CD14-positive monocyte (primary cell): ENCODE data around the gene MRPL54. TPM values are rescaled to one million over a fixed set of nuclear protein-coding genes. Genes with fewer than 3 reads are reported as not detected.

Experiments
- DNase-seq, 3 donors: peaks; one replicate each; pipeline ENCODE4 v3.0.0-alpha.2; 2011 to 2022
- H2AFZ ChIP-seq: 2 replicates; pipeline ENCODE4 v1.6.0; 2012; ENCODE audit warnings: mild to moderate bottlenecking, low read depth, low read length, inconsistent platforms; ENCODE audit not compliant: insufficient read depth, poor library complexity, severe bottlenecking
- H3K27ac ChIP-seq, 2 donors: 1 replicate in 1 of 2; 2 replicates in 1 of 2; pipeline ENCODE4 v1.5.1; 2012 to 2013; ENCODE audit warnings: low read length in 2 of 2, control low read depth in 1 of 2, inconsistent platforms in 1 of 2, low read depth in 1 of 2, mild to moderate bottlenecking in 1 of 2
- H3K27me3 ChIP-seq, 2 donors: one replicate each; pipeline versions ENCODE4 v1.6.0 to v1.6.1; 2011 to 2013; ENCODE audit warnings: low read length in 2 of 2; ENCODE audit not compliant: control insufficient read depth in 2 of 2, insufficient read depth in 2 of 2
- H3K36me3 ChIP-seq, 2 donors: replicated peaks in 1 of 2; 1 replicate in 1 of 2; 2 replicates in 1 of 2; pipeline versions ENCODE4 v1.5.1 to v1.6.1; 2012 to 2013; ENCODE audit warnings: low read length in 2 of 2, control low read depth in 1 of 2, inconsistent platforms in 1 of 2, mild to moderate bottlenecking in 1 of 2; ENCODE audit not compliant: insufficient read depth in 2 of 2, control insufficient read depth in 1 of 2
- H3K4me1 ChIP-seq, 2 donors: 1 replicate in 1 of 2; 2 replicates in 1 of 2; pipeline versions ENCODE4 v1.5.1 to v1.6.1; 2012 to 2013; ENCODE audit warnings: low read length in 2 of 2, control low read depth in 1 of 2, inconsistent platforms in 1 of 2, mild to moderate bottlenecking in 1 of 2, moderate library complexity in 1 of 2; ENCODE audit not compliant: insufficient read depth in 2 of 2, control insufficient read depth in 1 of 2
- H3K4me2 ChIP-seq: replicated peaks from 2 replicates; pipeline ENCODE3; 2012; ENCODE audit warnings: low read length, moderate library complexity, mild to moderate bottlenecking; ENCODE audit not compliant: poor library complexity, severe bottlenecking; ENCODE audit errors: extremely low read depth
- H3K4me3 ChIP-seq, 3 experiments: fragments of 200-600 bp in 1 of 3; sonication (generic) in 1 of 3; replicated peaks in 1 of 3; 1 replicate in 2 of 3; 2 replicates in 1 of 3; pipeline ENCODE4 v1.5.1; 2011 to 2013; ENCODE audit warnings: low read length in 3 of 3, mild to moderate bottlenecking in 3 of 3, control low read depth in 2 of 3, low read depth in 2 of 3, inconsistent platforms in 1 of 3, moderate library complexity in 1 of 3
- H3K79me2 ChIP-seq: 2 replicates; pipeline ENCODE4 v1.6.0; 2012; ENCODE audit warnings: mild to moderate bottlenecking, control low read depth, inconsistent platforms, low read length, moderate library complexity; ENCODE audit not compliant: insufficient read depth
- H3K9ac ChIP-seq: 2 replicates; pipeline ENCODE4 v1.6.0; 2017; ENCODE audit warnings: low read length, mild to moderate bottlenecking; ENCODE audit not compliant: insufficient read depth, poor library complexity, severe bottlenecking
- H3K9me3 ChIP-seq, 2 donors: replicated peaks in 1 of 2; 1 replicate in 1 of 2; 2 replicates in 1 of 2; pipeline versions ENCODE4 v1.5.1 to v1.6.1; 2012 to 2013; ENCODE audit warnings: low read length in 2 of 2, control low read depth in 1 of 2; ENCODE audit not compliant: control insufficient read depth in 1 of 2, insufficient read depth in 1 of 2
- H4K20me1 ChIP-seq: 2 replicates; pipeline ENCODE4 v1.6.0; 2012; ENCODE audit warnings: mild to moderate bottlenecking, low read length, control low read depth, moderate library complexity; ENCODE audit not compliant: insufficient read depth
- H3K27ac Mint-ChIP-seq, 7 donors: one replicate each; pipeline ENCODE4 v1.8.0; 2020; ENCODE audit warnings: mild to moderate bottlenecking in 7 of 7, mixed read lengths in 7 of 7, moderate library complexity in 6 of 7, inconsistent platforms in 2 of 7
- H3K27me3 Mint-ChIP-seq, 3 donors: one replicate each; pipeline ENCODE4 v1.8.0; 2021 to 2022; ENCODE audit warnings: low read depth in 3 of 3, mild to moderate bottlenecking in 3 of 3, mixed read lengths in 3 of 3, moderate library complexity in 3 of 3, inconsistent platforms in 1 of 3
- H3K36me3 Mint-ChIP-seq, 2 donors: one replicate each; pipeline ENCODE4 v1.8.0; 2020; ENCODE audit warnings: mixed read lengths in 2 of 2, inconsistent platforms in 1 of 2, mild to moderate bottlenecking in 1 of 2
- H3K4me1 Mint-ChIP-seq: one replicate; pipeline ENCODE4 v1.8.0; 2020; ENCODE audit warnings: mild to moderate bottlenecking, mixed read lengths
- H3K4me3 Mint-ChIP-seq, 2 donors: one replicate each; pipeline ENCODE4 v1.8.0; 2020; ENCODE audit warnings: mild to moderate bottlenecking in 2 of 2, mixed read lengths in 2 of 2, moderate library complexity in 1 of 2
- H3K9me3 Mint-ChIP-seq, 7 donors: one replicate each; pipeline ENCODE4 v1.8.0; 2020 to 2022; ENCODE audit warnings: mixed read lengths in 7 of 7, mild to moderate bottlenecking in 6 of 7, moderate library complexity in 6 of 7, inconsistent platforms in 2 of 7
- WGBS: methylation state at CpG from one replicate; pipeline ENCODE4 v1.1.5; 2013; ENCODE audit warnings: missing lambda C conversion rate; ENCODE audit not compliant: insufficient coverage; 5-methylcytosine and 5-hydroxymethylcytosine counted together
- intact Hi-C, 2 donors: fragments of 100-400 bp; cut with micrococcal nuclease; formaldehyde crosslinking; loops; one replicate each; pipeline versions ENCODE4 v1.15.0 to v1.15.1; 2023
- polyA plus RNA-seq, 3 donors: library from polyadenylated mRNA; depleted of rRNA in 1 of 3; unstranded in 2 of 3; stranded (reverse) in 1 of 3; fragments of 300-500 nt in 2 of 3; fragments of >200 nt in 1 of 3; fragmentation: Illumina TruSeq in 2 of 3; gene quantifications; 1 replicate in 2 of 3; 2 replicates in 1 of 3; pipeline ENCODE4 v1.2.3, GENCODE V29; 2012 to 2021
- TF ChIP-seq, protein P1 (sequence below): fragments of 200-600 bp; IDR thresholded peaks from one replicate; pipeline ENCODE4 v1.8.0; 2022; ENCODE audit warnings: antibody characterized with exemption, mild to moderate bottlenecking

Gene MRPL54
- polyA plus RNA-seq, 3 donors: 39.9 to 133 (median 115) TPM

DNA sequence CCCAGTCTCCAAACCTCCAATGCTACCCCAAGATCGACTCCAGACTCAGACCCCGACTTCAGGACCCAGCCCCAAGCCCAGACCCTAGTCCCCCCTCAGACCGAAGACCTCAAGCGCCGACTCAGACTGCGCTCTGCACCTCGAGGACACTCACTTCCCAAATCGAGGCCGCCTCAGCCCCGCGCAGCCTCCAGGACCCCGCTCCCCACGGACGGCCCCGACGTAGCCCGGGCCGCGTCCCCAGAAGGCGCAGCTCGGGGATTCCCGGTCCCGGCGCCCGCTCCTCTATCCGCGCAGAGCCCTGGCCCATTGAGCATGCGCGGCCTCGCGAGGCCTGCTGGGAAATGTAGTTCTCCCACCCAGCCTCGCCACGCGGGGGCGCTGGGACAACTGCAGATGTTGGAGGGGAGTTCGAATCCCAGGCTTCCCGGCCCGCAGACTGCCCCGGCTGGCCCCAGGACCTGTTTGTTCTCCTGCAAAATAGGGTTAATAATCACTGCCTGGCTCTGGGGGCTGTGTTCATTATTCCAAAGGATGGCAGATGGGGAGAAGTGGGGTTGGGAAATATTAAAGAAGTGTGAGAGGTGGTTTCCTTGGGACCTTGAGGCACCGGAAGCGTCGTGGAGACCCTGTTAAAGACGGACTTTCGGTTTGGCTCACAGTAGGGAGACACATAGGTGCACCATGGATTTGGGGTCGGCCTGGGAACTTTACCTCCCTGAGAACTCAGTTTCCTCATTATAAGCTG lies 926 bp upstream of the MRPL54 start, which contains the start of gene APBA3:
Gene APBA3, minus strand, starts transcription at position 311 of the 748 bp plus-strand sequence. CDS start 1,428 bp downstream, outside the sequence.
- peak; percentile 88 to 92 (median 88) for DNase-seq
- Mint-ChIP-seq H3K36me3 (peaks cover 8 to 46% of the 10 kb centered on the region in 2 donors), H3K27me3 (peaks cover 0 to 3% (median 0%) of the 10 kb centered on the region in 3 donors), H3K4me3 (peak within 1 kb of the TSS; percentile 93 to 98), H3K4me1 (peaks cover 19% of the 10 kb centered on the region), H3K27ac (peak within 1 kb of the TSS; percentile 99 to 100 (median 99)), H3K9me3 (no peaks in the 10 kb centered on the region)
- H4K20me1 ChIP-seq: peaks cover under 1% of the 10 kb centered on the region
- peaks cover 12% of the 10 kb centered on the region for H3K79me2 ChIP-seq
- H3K27me3 ChIP-seq: no peaks in the 10 kb centered on the region
- peak within 1 kb of the TSS; percentile 98 to 99 for H3K27ac ChIP-seq
- H3K4me2 ChIP-seq: peak within 1 kb of the TSS; percentile 79
- peak within 1 kb of the TSS; percentile 52 to 95 (median 87) for H3K4me3 ChIP-seq
- H2AFZ ChIP-seq: peak within 1 kb of the TSS; percentile 91
- no peaks in the 10 kb centered on the region for H3K9me3 ChIP-seq
- H3K9ac ChIP-seq: peak within 1 kb of the TSS; percentile 94
- TF ChIP-seq, protein P1, sequence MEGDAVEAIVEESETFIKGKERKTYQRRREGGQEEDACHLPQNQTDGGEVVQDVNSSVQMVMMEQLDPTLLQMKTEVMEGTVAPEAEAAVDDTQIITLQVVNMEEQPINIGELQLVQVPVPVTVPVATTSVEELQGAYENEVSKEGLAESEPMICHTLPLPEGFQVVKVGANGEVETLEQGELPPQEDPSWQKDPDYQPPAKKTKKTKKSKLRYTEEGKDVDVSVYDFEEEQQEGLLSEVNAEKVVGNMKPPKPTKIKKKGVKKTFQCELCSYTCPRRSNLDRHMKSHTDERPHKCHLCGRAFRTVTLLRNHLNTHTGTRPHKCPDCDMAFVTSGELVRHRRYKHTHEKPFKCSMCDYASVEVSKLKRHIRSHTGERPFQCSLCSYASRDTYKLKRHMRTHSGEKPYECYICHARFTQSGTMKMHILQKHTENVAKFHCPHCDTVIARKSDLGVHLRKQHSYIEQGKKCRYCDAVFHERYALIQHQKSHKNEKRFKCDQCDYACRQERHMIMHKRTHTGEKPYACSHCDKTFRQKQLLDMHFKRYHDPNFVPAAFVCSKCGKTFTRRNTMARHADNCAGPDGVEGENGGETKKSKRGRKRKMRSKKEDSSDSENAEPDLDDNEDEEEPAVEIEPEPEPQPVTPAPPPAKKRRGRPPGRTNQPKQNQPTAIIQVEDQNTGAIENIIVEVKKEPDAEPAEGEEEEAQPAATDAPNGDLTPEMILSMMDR: peak; percentile 74
- intact Hi-C loops: loop anchor here in 1 of 2 donors (5.0 kb wide), 1 partner anchor 61 kb away; no protein-coding TSS in a partner anchor
- H3K4me1 ChIP-seq: peaks cover 23 to 24% of the 10 kb centered on the region in 2 donors
- peaks cover 14 to 24% of the 10 kb centered on the region in 2 donors for H3K36me3 ChIP-seq
- under 1% methylated on average over 35 of the region's 45 CpGs for WGBS

DNA sequence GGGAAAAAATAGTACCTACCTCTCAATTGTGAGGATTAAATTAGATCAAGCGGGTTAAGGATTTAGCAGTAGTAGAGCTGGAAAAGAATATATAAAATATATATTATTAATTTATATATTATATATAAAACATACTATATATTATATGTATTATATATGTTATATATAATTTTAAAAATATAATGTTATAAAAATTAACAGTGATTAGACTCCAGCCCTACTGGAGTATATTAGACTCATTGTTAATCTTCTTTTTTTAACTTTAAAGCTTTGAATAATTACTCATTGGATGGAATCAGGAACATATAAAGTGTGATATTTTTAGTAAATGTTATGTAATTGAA lies 380 bp upstream of the MRPL54 start:
- Histone ChIP-seq H4K20me1 (peaks cover 4% of the 10 kb centered on the region), H3K4me1 (peaks cover 23 to 24% of the 10 kb centered on the region in 2 donors), H3K4me3 (peak overlapping the region in 2 of 3 experiments; percentile 87 to 95), H3K9ac (no peak overlapping the region), H3K4me2 (peak overlapping the region; percentile 79), H3K36me3 (peaks cover 19 to 29% of the 10 kb centered on the region in 2 donors), H3K79me2 (peaks cover 12% of the 10 kb centered on the region), H2AFZ (no peak overlapping the region), H3K27ac (peak overlapping the region; percentile 98 to 99), H3K9me3 (no peaks in the 10 kb centered on the region), H3K27me3 (no peaks in the 10 kb centered on the region)
- Mint-ChIP-seq H3K4me3 (peak overlapping the region; percentile 93 to 98), H3K27ac (peak overlapping the region; percentile 99 to 100 (median 99)), H3K4me1 (peaks cover 19% of the 10 kb centered on the region), H3K9me3 (no peaks in the 10 kb centered on the region), H3K27me3 (peaks cover 0 to 3% (median 0%) of the 10 kb centered on the region in 3 donors), H3K36me3 (peaks cover 11 to 48% of the 10 kb centered on the region in 2 donors)
- intact Hi-C loops: loop anchor here in 1 of 2 donors (5.0 kb wide), 1 partner anchor 60 kb away; no protein-coding TSS in a partner anchor
- TF ChIP-seq, protein P1: no peak
- DNase-seq: no peak
- WGBS: no CpG with 5 or more reads among the region's 1 CpG
